ENCODE measurements around the gene GRK5. TPM values are rescaled to one million over a fixed set of nuclear protein-coding genes. Genes with fewer than 3 reads are reported as not detected.

Gene GRK5
- total RNA-seq, 1 experiment from 2014 or later, result 1.2 TPM

DNA sequence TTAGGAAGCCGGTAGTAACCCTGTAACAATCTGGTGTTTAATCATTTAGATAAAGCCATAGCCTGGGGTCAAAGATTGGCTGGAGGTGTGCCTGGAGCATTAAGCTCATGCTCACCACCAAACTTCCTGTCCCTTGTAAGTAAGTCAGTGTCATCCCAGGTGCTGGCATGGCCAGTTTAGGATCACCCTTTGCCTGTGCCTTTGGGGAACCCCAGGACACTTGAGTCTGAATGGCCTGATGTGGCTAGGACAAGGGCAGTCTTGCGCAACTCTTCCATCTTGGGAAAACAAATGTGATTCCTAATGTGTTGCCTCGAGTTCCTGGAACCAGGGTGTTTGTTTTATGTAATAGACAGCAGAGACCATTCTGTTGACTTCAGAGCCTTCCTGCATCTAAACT lies 154.8 kb downstream of the GRK5 start:
- H3K4me1 ChIP-seq (ENCODE audit: insufficient read depth, low read length), result no peaks in the 10 kb centered on the region; the same call in 1 of the 2 replicates
- Mint-ChIP-seq H3K4me3 (no peak overlapping the region), H3K4me1 (no peaks in the 10 kb centered on the region; a peak in 1 of 4 replicates), H3K27ac (no peak overlapping the region), H3K27me3 (ENCODE audit: low read depth) (no peaks in the 10 kb centered on the region; the same call in 1 of the 2 replicates), H3K36me3 (ENCODE audit: insufficient read depth in 1 of 3, low read depth in 3 of 3) (no peaks in the 10 kb centered on the region), H3K9me3 (peaks cover 4% of the 10 kb centered on the region in 2 experiments; a peak in 3 of 5 replicates)
- no peaks in the 10 kb centered on the region for H3K79me1 ChIP-seq (ENCODE audit: insufficient read depth, low read depth, low read length, poor library complexity, severe bottlenecking)
- H2AK5ac ChIP-seq (ENCODE audit: insufficient read length, low read length), result no peak overlapping the region
- no peak overlapping the region for H2AFZ ChIP-seq (ENCODE audit: low read length)
- no peaks in the 10 kb centered on the region for H4K20me1 ChIP-seq (ENCODE audit: control insufficient read depth, insufficient read depth, insufficient read length)
- no peak overlapping the region for H4K5ac ChIP-seq (ENCODE audit: insufficient read length, low read depth, low read length)
- H3K23ac ChIP-seq (ENCODE audit: insufficient read length, low read depth, low read length), result no peak overlapping the region
- H3K79me2 ChIP-seq (ENCODE audit: insufficient read depth, low read length), result no peaks in the 10 kb centered on the region
- H3K23me2 ChIP-seq (ENCODE audit: insufficient read length, low read depth, low read length, poor library complexity, severe bottlenecking), result no peaks in the 10 kb centered on the region
- no peak overlapping the region for H3K27ac ChIP-seq (ENCODE audit: insufficient read length, low read depth, low read length)
- no peak overlapping the region for H3T11ph ChIP-seq (ENCODE audit: low read length)
- H3K4me2 ChIP-seq (ENCODE audit: insufficient read depth, insufficient read length, low read length), result no peak overlapping the region
- no peak for DNase-seq
- no peak overlapping the region for H2BK5ac ChIP-seq (ENCODE audit: insufficient read length, low read length)
- H3K18ac ChIP-seq (ENCODE audit: insufficient read length, low read depth, low read length), result no peak overlapping the region
- H3K9ac ChIP-seq (ENCODE audit: extremely low read depth, insufficient read length, low read length), result no peak overlapping the region
- no peak overlapping the region for H3K4ac ChIP-seq (ENCODE audit: low read depth, low read length)
- H3K14ac ChIP-seq (ENCODE audit: insufficient read depth, low read length), result no peak overlapping the region
- H4K91ac ChIP-seq (ENCODE audit: insufficient read length, low read depth, low read length), result no peak overlapping the region
- no peak overlapping the region for H4K8ac ChIP-seq (replicated peaks; ENCODE audit: insufficient read length, low read depth, low read length)
- TF ChIP-seq, protein P1, sequence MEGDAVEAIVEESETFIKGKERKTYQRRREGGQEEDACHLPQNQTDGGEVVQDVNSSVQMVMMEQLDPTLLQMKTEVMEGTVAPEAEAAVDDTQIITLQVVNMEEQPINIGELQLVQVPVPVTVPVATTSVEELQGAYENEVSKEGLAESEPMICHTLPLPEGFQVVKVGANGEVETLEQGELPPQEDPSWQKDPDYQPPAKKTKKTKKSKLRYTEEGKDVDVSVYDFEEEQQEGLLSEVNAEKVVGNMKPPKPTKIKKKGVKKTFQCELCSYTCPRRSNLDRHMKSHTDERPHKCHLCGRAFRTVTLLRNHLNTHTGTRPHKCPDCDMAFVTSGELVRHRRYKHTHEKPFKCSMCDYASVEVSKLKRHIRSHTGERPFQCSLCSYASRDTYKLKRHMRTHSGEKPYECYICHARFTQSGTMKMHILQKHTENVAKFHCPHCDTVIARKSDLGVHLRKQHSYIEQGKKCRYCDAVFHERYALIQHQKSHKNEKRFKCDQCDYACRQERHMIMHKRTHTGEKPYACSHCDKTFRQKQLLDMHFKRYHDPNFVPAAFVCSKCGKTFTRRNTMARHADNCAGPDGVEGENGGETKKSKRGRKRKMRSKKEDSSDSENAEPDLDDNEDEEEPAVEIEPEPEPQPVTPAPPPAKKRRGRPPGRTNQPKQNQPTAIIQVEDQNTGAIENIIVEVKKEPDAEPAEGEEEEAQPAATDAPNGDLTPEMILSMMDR (conservative IDR thresholded peaks at IDR 0.05), result no peak
- H3K27me3 ChIP-seq (ENCODE audit: insufficient read depth, low read length), result no peaks in the 10 kb centered on the region
- H3K9me3 ChIP-seq (ENCODE audit: control insufficient read depth, low read depth, low read length), result no peaks in the 10 kb centered on the region
- no peak overlapping the region for H3K56ac ChIP-seq (ENCODE audit: insufficient read length, low read depth, low read length)
- no peak overlapping the region for H2BK120ac ChIP-seq (ENCODE audit: low read depth, low read length, poor library complexity, severe bottlenecking)
- H2BK20ac ChIP-seq (ENCODE audit: low read depth, low read length, poor library complexity, severe bottlenecking), result no peak overlapping the region
- no peak overlapping the region for H2BK15ac ChIP-seq (ENCODE audit: low read depth, low read length)
- no peak overlapping the region for H2BK12ac ChIP-seq (ENCODE audit: insufficient read length, low read depth, low read length)
- no CpG with 5 or more reads among the region's 3 CpGs for WGBS (ENCODE audit: extremely low coverage, insufficient read length, low lambda C conversion rate)

All from H9 (cell line).